ENCODE results near the gene CSNK2A3.

Gene CSNK2A3

GRCh38 chr11:11313426-11313825 lies 39.6 kb downstream of the CSNK2A3 start:
- no peak overlapping the region for H3K9ac ChIP-seq (ENCODE audit: low read depth, low read length)
- H3K4me1 ChIP-seq (ENCODE audit: control insufficient read depth, insufficient read depth, low read length) = no peaks in the 10 kb centered on the region
- H3K27ac ChIP-seq (ENCODE audit: low read depth, low read length) = no peak overlapping the region
- H3K27me3 ChIP-seq (ENCODE audit: control insufficient read depth, insufficient read depth, low read length) = no peaks in the 10 kb centered on the region
- no peaks in the 10 kb centered on the region for H3K36me3 ChIP-seq (ENCODE audit: control insufficient read depth, insufficient read depth, low read length)
- no peak overlapping the region for H3K4me3 ChIP-seq (ENCODE audit: low read depth, low read length)
- H3K9me3 ChIP-seq (ENCODE audit: control insufficient read depth, insufficient read depth, low read length) = no peaks in the 10 kb centered on the region

GRCh38 chr11:11312738-11313137 lies 40.3 kb downstream of the CSNK2A3 start:
- no peaks in the 10 kb centered on the region for H3K4me1 ChIP-seq (ENCODE audit: control insufficient read depth, insufficient read depth, low read length)
- H3K36me3 ChIP-seq (ENCODE audit: control insufficient read depth, insufficient read depth, low read length) = no peaks in the 10 kb centered on the region
- H3K9me3 ChIP-seq (ENCODE audit: control insufficient read depth, insufficient read depth, low read length) = no peaks in the 10 kb centered on the region
- H3K27ac ChIP-seq (ENCODE audit: low read depth, low read length) = no peak overlapping the region
- H3K4me3 ChIP-seq (ENCODE audit: low read depth, low read length) = no peak overlapping the region
- H3K9ac ChIP-seq (ENCODE audit: low read depth, low read length) = no peak overlapping the region
- no peaks in the 10 kb centered on the region for H3K27me3 ChIP-seq (ENCODE audit: control insufficient read depth, insufficient read depth, low read length)

GRCh38 chr11:11311169-11311568 lies 41.9 kb downstream of the CSNK2A3 start:
- H3K4me3 ChIP-seq (ENCODE audit: low read depth, low read length) = no peak overlapping the region
- no peak overlapping the region for H3K9ac ChIP-seq (ENCODE audit: low read depth, low read length)
- no peaks in the 10 kb centered on the region for H3K9me3 ChIP-seq (ENCODE audit: control insufficient read depth, insufficient read depth, low read length)
- no peaks in the 10 kb centered on the region for H3K27me3 ChIP-seq (ENCODE audit: control insufficient read depth, insufficient read depth, low read length)
- no peaks in the 10 kb centered on the region for H3K36me3 ChIP-seq (ENCODE audit: control insufficient read depth, insufficient read depth, low read length)
- H3K27ac ChIP-seq (ENCODE audit: low read depth, low read length) = no peak overlapping the region
- H3K4me1 ChIP-seq (ENCODE audit: control insufficient read depth, insufficient read depth, low read length) = no peaks in the 10 kb centered on the region

- no peaks in the 10 kb centered on the region for H3K9me3 ChIP-seq (ENCODE audit: control insufficient read depth, insufficient read depth, low read length)
- no peak overlapping the region for H3K27ac ChIP-seq (ENCODE audit: low read depth, low read length)
- no peak overlapping the region for H3K9ac ChIP-seq (ENCODE audit: low read depth, low read length)
- no peaks in the 10 kb centered on the region for H3K4me1 ChIP-seq (ENCODE audit: control insufficient read depth, insufficient read depth, low read length)
- H3K36me3 ChIP-seq (ENCODE audit: control insufficient read depth, insufficient read depth, low read length) = no peaks in the 10 kb centered on the region
- no peaks in the 10 kb centered on the region for H3K27me3 ChIP-seq (ENCODE audit: control insufficient read depth, insufficient read depth, low read length)
- H3K4me3 ChIP-seq (ENCODE audit: low read depth, low read length) = no peak overlapping the region
These were observed 43.1 kb downstream of the CSNK2A3 start for GRCh38 chr11:11309906-11310305.

- no peaks in the 10 kb centered on the region for H3K4me1 ChIP-seq (ENCODE audit: control insufficient read depth, insufficient read depth, low read length)
- no peak overlapping the region for H3K4me3 ChIP-seq (ENCODE audit: low read depth, low read length)
- H3K36me3 ChIP-seq (ENCODE audit: control insufficient read depth, insufficient read depth, low read length) = no peaks in the 10 kb centered on the region
- H3K9ac ChIP-seq (ENCODE audit: low read depth, low read length) = no peak overlapping the region
- H3K27me3 ChIP-seq (ENCODE audit: control insufficient read depth, insufficient read depth, low read length) = no peaks in the 10 kb centered on the region
- no peaks in the 10 kb centered on the region for H3K9me3 ChIP-seq (ENCODE audit: control insufficient read depth, insufficient read depth, low read length)
- H3K27ac ChIP-seq (ENCODE audit: low read depth, low read length) = no peak overlapping the region
These were observed 44.8 kb downstream of the CSNK2A3 start for GRCh38 chr11:11308249-11308648.

GRCh38 chr11:11306855-11307254 lies 46.2 kb downstream of the CSNK2A3 start:
- Histone ChIP-seq H3K9ac (ENCODE audit: low read depth, low read length) (no peak overlapping the region), H3K4me3 (ENCODE audit: low read depth, low read length) (no peak overlapping the region), H3K27ac (ENCODE audit: low read depth, low read length) (no peak overlapping the region), H3K4me1 (ENCODE audit: control insufficient read depth, insufficient read depth, low read length) (no peaks in the 10 kb centered on the region), H3K27me3 (ENCODE audit: control insufficient read depth, insufficient read depth, low read length) (no peaks in the 10 kb centered on the region), H3K36me3 (ENCODE audit: control insufficient read depth, insufficient read depth, low read length) (no peaks in the 10 kb centered on the region), H3K9me3 (ENCODE audit: control insufficient read depth, insufficient read depth, low read length) (no peaks in the 10 kb centered on the region)

GRCh38 chr11:11304550-11304949 lies 48.5 kb downstream of the CSNK2A3 start:
- Histone ChIP-seq H3K4me3 (ENCODE audit: low read depth, low read length) (no peak overlapping the region), H3K4me1 (ENCODE audit: control insufficient read depth, insufficient read depth, low read length) (no peaks in the 10 kb centered on the region), H3K9me3 (ENCODE audit: control insufficient read depth, insufficient read depth, low read length) (no peaks in the 10 kb centered on the region), H3K27me3 (ENCODE audit: control insufficient read depth, insufficient read depth, low read length) (no peaks in the 10 kb centered on the region), H3K27ac (ENCODE audit: low read depth, low read length) (no peak overlapping the region), H3K36me3 (ENCODE audit: control insufficient read depth, insufficient read depth, low read length) (no peaks in the 10 kb centered on the region), H3K9ac (ENCODE audit: low read depth, low read length) (no peak overlapping the region)

GRCh38 chr11:11302565-11302964 lies 50.5 kb downstream of the CSNK2A3 start:
- no peaks in the 10 kb centered on the region for H3K27me3 ChIP-seq (ENCODE audit: control insufficient read depth, insufficient read depth, low read length)
- no peak overlapping the region for H3K4me3 ChIP-seq (ENCODE audit: low read depth, low read length)
- no peak overlapping the region for H3K27ac ChIP-seq (ENCODE audit: low read depth, low read length)
- no peaks in the 10 kb centered on the region for H3K4me1 ChIP-seq (ENCODE audit: control insufficient read depth, insufficient read depth, low read length)
- H3K36me3 ChIP-seq (ENCODE audit: control insufficient read depth, insufficient read depth, low read length) = no peaks in the 10 kb centered on the region
- H3K9ac ChIP-seq (ENCODE audit: low read depth, low read length) = no peak overlapping the region
- no peaks in the 10 kb centered on the region for H3K9me3 ChIP-seq (ENCODE audit: control insufficient read depth, insufficient read depth, low read length)
